OCI-LY7 (cell line): ENCODE measurements around the gene GALC. TPM values are rescaled to one million over a fixed set of nuclear protein-coding genes. Genes with fewer than 3 reads are reported as not detected.

Experiments
- BruUV-seq: library from RNA; stranded (reverse); fragments of 400-500 nt; replicated peaks from 2 replicates; lab custom pipeline; 2021; lab: Mats Ljungman, UMichigan
- CTCF ChIA-PET: fragments of 300-600 bp; sonication (Branson Sonifier 250); formaldehyde crosslinking; loops from one replicate; lab custom pipeline; 2022; ENCODE audit warnings: antibody characterized with exemption; ENCODE audit not compliant: unreplicated experiment; lab: Charles Lee
- POLR2A ChIA-PET: fragments of 300-600 bp; sonication (Branson Sonifier 250); formaldehyde crosslinking; loops from one replicate; lab custom pipeline; 2022; ENCODE audit warnings: antibody characterized with exemption; lab: Charles Lee
- DNase-seq: peaks from one replicate; pipeline ENCODE4 v3.0.0-alpha.2; 2015; ENCODE audit warnings: low spot score
- H2AFZ ChIP-seq: fragments of 200-600 bp; sonication (generic), shearing (Covaris generic); 2 replicates; pipeline ENCODE4 v1.6.1; 2014; ENCODE audit warnings: mild to moderate bottlenecking, antibody characterized with exemption, low read length, moderate library complexity
- H3K27ac ChIP-seq: fragments of 200-600 bp; sonication (generic); 2 replicates; pipeline ENCODE4 v1.5.1; 2014; ENCODE audit warnings: mixed run types, low read depth, mild to moderate bottlenecking, moderate library complexity, low read length, inconsistent platforms; ENCODE audit not compliant: poor library complexity, severe bottlenecking
- H3K36me3 ChIP-seq: fragments of 200-600 bp; sonication (generic); 2 replicates; pipeline ENCODE4 v1.6.1; 2014; ENCODE audit warnings: mild to moderate bottlenecking, antibody characterized with exemption, low read length, moderate library complexity, mixed read lengths; ENCODE audit not compliant: insufficient read depth
- H3K4me1 ChIP-seq: fragments of 200-600 bp; sonication (generic); 2 replicates; pipeline ENCODE4 v1.5.1; 2014; ENCODE audit warnings: mild to moderate bottlenecking, low read length; ENCODE audit not compliant: insufficient read depth, poor library complexity, severe bottlenecking
- H3K4me2 ChIP-seq: fragments of 200-600 bp; sonication (generic); 2 replicates; pipeline ENCODE4 v1.6.1; 2014; ENCODE audit warnings: mild to moderate bottlenecking, low read length
- H3K4me3 ChIP-seq: fragments of 200-600 bp; sonication (generic); 2 replicates; pipeline ENCODE4 v1.5.1; 2014; ENCODE audit warnings: mild to moderate bottlenecking, low read depth, low read length; ENCODE audit not compliant: poor library complexity, severe bottlenecking
- H3K79me2 ChIP-seq: fragments of 200-600 bp; sonication (generic); 2 replicates; pipeline ENCODE4 v1.6.1; 2016; ENCODE audit warnings: low read depth, mild to moderate bottlenecking, low read length, moderate library complexity, mixed read lengths; ENCODE audit not compliant: insufficient read depth
- H3K9me2 ChIP-seq: fragments of 200-600 bp; sonication (generic); 2 replicates; pipeline ENCODE4 v1.6.1; 2016; ENCODE audit warnings: mild to moderate bottlenecking, low read length, mixed read lengths; ENCODE audit not compliant: insufficient read depth
- H3K9me3 ChIP-seq: fragments of 200-600 bp; sonication (generic); 2 replicates; pipeline ENCODE4 v1.6.1; 2014; ENCODE audit warnings: mild to moderate bottlenecking, mixed run types, low read length, mixed read lengths
- H4K20me1 ChIP-seq: fragments of 200-600 bp; sonication (generic); 2 replicates; pipeline ENCODE4 v1.6.1; 2014; ENCODE audit warnings: mild to moderate bottlenecking, antibody characterized with exemption, low read length, moderate library complexity, mixed read lengths; ENCODE audit not compliant: insufficient read depth
- EZH2phosphoT487 ChIP-seq: fragments of 200-600 bp; sonication (generic); IDR thresholded peaks from 2 replicates; pipeline ENCODE4 v1.6.1; 2018; ENCODE audit warnings: low read depth, borderline replicate concordance, mild to moderate bottlenecking, mixed run types, antibody characterized with exemption, low read length, moderate library complexity, mixed read lengths
- intact Hi-C: fragments of 100-400 bp; cut with micrococcal nuclease; formaldehyde crosslinking; loops from one replicate; pipeline ENCODE4 v1.10.0; 2022; ENCODE audit not compliant: unreplicated experiment
- small RNA-seq: library from RNA; depleted of rRNA; stranded (forward); fragments of <200 nt; gene quantifications from one replicate; pipeline ENCODE3, GENCODE V24; 2014
- total RNA-seq, 2 experiments: library from RNA; depleted of rRNA in 1 of 2; stranded (reverse); fragments of >200 nt in 1 of 2; shearing (Covaris generic) in 1 of 2; gene quantifications; 2 replicates each; pipeline ENCODE4 v1.2.3, GENCODE V29; 2014 to 2022
- TF ChIP-seq, protein P1 (sequence below): fragments of 200-600 bp; sonication (generic); conservative IDR thresholded peaks from 2 replicates; pipeline ENCODE4 v1.5.1; 2014; ENCODE audit warnings: mild to moderate bottlenecking, antibody characterized with exemption, low read length, moderate library complexity, mixed read lengths

Gene GALC
- total RNA-seq, 2 experiments from 2014 or later: 4.4 to 18.0 TPM

DNA sequence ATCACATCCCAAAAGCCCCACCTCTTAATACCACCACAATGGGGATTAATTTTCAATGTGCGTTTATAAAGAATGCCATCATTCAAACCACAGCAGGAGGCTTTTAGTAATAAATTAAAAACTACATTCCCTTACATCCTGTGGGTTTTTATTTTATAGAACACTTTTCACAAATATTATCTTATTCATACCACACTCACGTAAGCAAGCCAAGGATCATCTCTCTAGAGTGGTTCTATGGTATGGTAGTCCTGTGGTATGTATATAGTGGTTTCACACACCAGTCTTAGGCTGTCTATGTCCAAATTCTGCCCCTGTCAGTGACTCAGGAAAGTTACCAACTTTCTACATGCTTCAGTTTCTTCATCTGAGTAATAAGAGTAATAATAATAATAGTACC is 100.2 kb downstream of the GALC start:
- H4K20me1 ChIP-seq: no peaks in the 10 kb centered on the region
- BruUV-seq: no TSS peak
- no peaks in the 10 kb centered on the region for H3K36me3 ChIP-seq
- intact Hi-C loops: no loop called here
- ChIA-PET CTCF (no interaction called here), POLR2A (no interaction called here)
- H2AFZ ChIP-seq: no peak overlapping the region
- H3K9me3 ChIP-seq: no peaks in the 10 kb centered on the region
- TF ChIP-seq EZH2phosphoT487: no peak
- no peaks in the 10 kb centered on the region for H3K79me2 ChIP-seq
- no peak overlapping the region for H3K4me3 ChIP-seq
- no peaks in the 10 kb centered on the region for H3K4me1 ChIP-seq
- no peak overlapping the region for H3K4me2 ChIP-seq
- no peaks in the 10 kb centered on the region for H3K9me2 ChIP-seq
- DNase-seq: no peak
- H3K27ac ChIP-seq: no peak overlapping the region

DNA sequence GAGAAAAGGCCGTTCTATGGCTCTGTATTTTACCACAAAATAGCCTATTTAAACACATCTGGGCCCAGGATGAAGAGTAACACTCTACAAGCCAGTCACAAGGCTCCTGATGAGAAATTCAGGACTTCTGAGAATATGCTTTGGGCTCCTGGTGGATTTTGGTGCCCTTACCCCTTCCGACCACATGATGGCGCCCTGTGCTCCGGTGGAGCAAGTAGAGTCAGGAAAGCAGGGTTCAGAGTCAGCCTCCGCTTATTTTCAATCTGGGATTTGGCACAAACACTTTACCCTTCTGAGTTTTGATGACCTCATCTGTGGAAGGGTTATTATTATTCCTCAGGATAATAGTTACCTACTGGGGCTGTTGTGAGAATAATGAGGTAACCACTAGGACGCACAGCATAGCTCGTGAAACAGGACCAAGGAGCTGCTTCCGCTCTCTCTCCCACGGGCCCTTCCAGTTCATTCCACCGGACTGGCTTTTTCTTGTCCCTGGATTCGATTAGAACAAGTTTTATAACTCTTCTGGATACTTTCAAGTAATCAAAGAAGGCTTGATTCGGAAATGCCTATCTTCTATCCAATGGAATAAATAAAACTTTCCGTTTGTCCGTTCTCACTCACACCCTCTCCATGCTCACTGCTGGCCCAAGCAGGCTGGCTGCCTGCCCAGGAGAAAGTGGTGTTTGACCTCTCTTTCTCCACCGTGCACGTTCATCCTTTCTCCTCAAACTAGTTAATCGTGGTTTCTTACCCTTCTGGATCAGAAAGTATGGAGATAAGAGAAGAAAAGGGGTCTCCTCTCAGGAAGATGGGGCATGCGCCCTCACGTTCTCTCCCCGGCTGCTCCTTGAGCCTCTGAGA is 104.6 kb downstream of the GALC start:
- peak; percentile 26 for DNase-seq
- no peak overlapping the region for H3K4me2 ChIP-seq
- CTCF ChIA-PET: no interaction called here
- POLR2A ChIA-PET: no interaction called here
- no peak overlapping the region for H2AFZ ChIP-seq
- H3K4me1 ChIP-seq: no peaks in the 10 kb centered on the region
- no peaks in the 10 kb centered on the region for H4K20me1 ChIP-seq
- H3K9me2 ChIP-seq: no peaks in the 10 kb centered on the region
- H3K36me3 ChIP-seq: no peaks in the 10 kb centered on the region
- H3K4me3 ChIP-seq: no peak overlapping the region
- no peak for TF ChIP-seq EZH2phosphoT487
- TF ChIP-seq, protein P1, sequence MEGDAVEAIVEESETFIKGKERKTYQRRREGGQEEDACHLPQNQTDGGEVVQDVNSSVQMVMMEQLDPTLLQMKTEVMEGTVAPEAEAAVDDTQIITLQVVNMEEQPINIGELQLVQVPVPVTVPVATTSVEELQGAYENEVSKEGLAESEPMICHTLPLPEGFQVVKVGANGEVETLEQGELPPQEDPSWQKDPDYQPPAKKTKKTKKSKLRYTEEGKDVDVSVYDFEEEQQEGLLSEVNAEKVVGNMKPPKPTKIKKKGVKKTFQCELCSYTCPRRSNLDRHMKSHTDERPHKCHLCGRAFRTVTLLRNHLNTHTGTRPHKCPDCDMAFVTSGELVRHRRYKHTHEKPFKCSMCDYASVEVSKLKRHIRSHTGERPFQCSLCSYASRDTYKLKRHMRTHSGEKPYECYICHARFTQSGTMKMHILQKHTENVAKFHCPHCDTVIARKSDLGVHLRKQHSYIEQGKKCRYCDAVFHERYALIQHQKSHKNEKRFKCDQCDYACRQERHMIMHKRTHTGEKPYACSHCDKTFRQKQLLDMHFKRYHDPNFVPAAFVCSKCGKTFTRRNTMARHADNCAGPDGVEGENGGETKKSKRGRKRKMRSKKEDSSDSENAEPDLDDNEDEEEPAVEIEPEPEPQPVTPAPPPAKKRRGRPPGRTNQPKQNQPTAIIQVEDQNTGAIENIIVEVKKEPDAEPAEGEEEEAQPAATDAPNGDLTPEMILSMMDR: peak; percentile 82
- no TSS peak for BruUV-seq
- intact Hi-C loops: no loop called here
- no peaks in the 10 kb centered on the region for H3K9me3 ChIP-seq
- no peak overlapping the region for H3K27ac ChIP-seq
- no peaks in the 10 kb centered on the region for H3K79me2 ChIP-seq

DNA sequence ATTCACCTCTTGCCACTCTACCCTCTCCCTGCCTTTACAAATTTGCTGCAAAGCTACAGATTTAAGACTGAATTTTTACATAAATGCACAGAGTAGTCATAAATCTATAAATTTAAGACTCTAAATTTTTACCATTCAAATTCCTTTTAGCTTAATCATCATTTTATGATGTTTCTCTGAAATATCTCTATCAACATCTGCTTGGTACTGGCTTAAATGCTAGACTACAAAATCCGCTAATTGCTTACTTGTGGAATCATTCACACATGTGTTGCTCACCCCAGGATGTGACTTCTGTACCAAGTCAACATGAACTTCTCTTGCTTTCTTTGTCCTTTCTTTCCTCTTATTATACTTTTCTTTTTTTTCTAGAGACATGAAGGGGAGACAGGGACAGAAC is 109.2 kb downstream of the GALC start:
- Histone ChIP-seq H3K36me3 (no peaks in the 10 kb centered on the region), H3K4me3 (no peak overlapping the region), H3K4me2 (no peak overlapping the region), H2AFZ (no peak overlapping the region), H3K9me2 (no peaks in the 10 kb centered on the region), H3K4me1 (no peaks in the 10 kb centered on the region), H3K79me2 (no peaks in the 10 kb centered on the region), H3K27ac (no peak overlapping the region), H3K9me3 (no peaks in the 10 kb centered on the region), H4K20me1 (no peaks in the 10 kb centered on the region)
- POLR2A ChIA-PET: interaction anchor here (0.9 kb wide), 1 partner anchor 22 kb away, joined by 3 read pairs; no protein-coding TSS in a partner anchor
- DNase-seq: no peak
- TF ChIP-seq, protein P1: no peak
- TF ChIP-seq EZH2phosphoT487: no peak
- CTCF ChIA-PET: no interaction called here
- no TSS peak for BruUV-seq
- intact Hi-C loops: no loop called here

Small RNA genes within 50 kb of the gene (small RNA-seq; reads per million reads assigned to genes)
- gene RNU6-835P: not detected

Other genes with a start within 250 kb of the GALC start
- 4.5 and 6.1 TPM in 2 replicates for gene GPR65, start 12.0 kb upstream of the GALC start, total RNA-seq (2014; rRNA removed; shearing (Covaris generic))
- gene GPR65, start 12.0 kb upstream of the GALC start, total RNA-seq (2022): 8.0 and 8.2 TPM in 2 replicates